Activated CD4-positive, alpha-beta T cell treated with anti-CD3 and anti-CD28 coated beads, Interleukin-2, amount 50 U/mL, for 48 hours (primary cell): Measurements from ENCODE around the gene SPPL3.
"Not testable (repeated sequence)": the region's sequence is repeated elsewhere in the genome, so short reads cannot be mapped to it uniquely, and the experiment has no call there.

Experiments
- DNase-seq, 2 experiments: peaks; one replicate each; pipeline ENCODE4 v3.0.0-alpha.2; 2020

SPPL3 gene

DNA sequence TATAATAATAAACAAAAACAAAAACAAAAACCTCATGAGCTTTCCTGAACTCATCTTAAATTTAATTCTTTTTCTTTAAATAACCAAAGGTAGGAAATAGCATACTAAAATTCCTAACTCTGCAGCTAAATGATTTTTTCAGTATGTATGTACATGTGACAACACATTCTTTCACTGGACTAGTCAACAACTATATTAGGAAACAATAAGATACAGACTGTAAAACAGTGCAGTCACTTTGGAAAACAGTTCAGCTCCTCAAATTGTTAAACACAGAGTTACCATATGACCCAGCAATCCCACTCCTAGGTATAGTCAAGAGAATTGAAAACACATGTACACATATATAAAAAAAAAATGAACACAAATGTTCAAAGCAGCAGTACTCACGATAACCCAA lies 64.7 kb downstream of the SPPL3 start:
- no peak for DNase-seq

- DNase-seq, result not testable (repeated sequence)
Observed at GRCh38 chr12:120838629-120839383, 65.4 kb downstream of the SPPL3 start.

DNA sequence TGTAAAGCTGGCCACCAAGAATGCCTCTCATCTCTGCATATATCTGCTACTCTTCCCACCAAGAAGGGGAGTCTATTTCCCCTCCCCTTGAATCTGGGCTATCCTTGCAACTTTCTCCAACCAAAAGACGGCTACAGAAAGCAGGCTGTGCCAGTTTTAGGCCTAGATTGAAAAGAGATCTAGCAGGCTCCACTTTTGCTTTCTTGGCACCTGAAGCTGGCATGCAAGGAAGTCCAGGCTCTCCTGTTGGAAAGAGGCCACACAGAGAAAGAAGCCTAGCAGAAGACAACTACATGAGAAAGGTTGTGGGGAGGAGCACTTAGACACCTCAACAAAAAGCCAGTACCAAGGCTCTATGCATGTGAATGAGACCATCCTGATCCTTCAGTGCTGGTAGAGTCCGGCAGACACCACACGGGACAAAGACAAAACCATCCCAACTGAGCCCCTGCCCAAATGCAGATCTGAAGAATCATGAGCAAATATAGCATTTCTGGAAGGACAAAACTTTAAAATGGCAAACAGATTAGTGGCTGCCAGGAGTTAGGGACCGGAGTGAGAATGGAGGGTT lies 68.0 kb downstream of the SPPL3 start:
- no peak for DNase-seq

- no peak for DNase-seq
Observed at GRCh38 chr12:120835657-120836056, 68.5 kb downstream of the SPPL3 start.

DNA sequence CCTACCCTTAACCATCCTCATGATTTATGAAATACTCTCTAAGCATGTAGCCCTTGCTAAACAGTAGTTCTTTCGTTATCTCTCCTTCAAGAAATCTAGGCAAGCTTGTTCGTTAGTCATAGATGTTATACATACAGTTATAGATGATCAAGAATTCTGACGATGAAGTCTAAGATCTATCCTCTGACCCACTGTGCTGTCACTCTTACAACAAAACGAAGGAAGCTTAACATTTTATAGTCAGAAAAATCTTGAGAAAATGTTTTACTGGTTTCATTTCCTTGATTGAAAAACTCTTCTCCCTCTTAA lies 68.9 kb downstream of the SPPL3 start:
- DNase-seq, result no peak

- no peak for DNase-seq
Observed at GRCh38 chr12:120834489-120835303, 69.5 kb downstream of the SPPL3 start.

DNA sequence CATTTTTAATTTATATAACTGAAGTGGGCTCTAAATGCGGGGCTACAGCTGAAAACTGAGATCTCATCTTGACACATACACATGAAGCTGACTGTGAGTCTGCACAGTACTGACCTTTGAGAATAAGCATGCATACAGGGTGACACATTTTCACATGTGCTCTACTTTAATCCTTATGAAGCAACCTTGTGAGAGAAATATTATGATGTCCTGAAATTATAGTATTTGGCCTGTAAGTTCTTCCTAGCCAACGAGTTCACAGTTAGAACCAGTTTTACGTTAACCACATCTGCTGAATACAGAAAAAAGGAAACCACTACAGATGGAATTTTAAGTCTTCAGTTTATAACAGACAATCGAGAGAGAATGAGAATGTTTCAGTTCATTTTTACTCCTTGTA lies 70.3 kb downstream of the SPPL3 start:
- no peak for DNase-seq

GRCh38 chr12:120832737-120833136 lies 71.4 kb downstream of the SPPL3 start:
- no peak for DNase-seq

DNA sequence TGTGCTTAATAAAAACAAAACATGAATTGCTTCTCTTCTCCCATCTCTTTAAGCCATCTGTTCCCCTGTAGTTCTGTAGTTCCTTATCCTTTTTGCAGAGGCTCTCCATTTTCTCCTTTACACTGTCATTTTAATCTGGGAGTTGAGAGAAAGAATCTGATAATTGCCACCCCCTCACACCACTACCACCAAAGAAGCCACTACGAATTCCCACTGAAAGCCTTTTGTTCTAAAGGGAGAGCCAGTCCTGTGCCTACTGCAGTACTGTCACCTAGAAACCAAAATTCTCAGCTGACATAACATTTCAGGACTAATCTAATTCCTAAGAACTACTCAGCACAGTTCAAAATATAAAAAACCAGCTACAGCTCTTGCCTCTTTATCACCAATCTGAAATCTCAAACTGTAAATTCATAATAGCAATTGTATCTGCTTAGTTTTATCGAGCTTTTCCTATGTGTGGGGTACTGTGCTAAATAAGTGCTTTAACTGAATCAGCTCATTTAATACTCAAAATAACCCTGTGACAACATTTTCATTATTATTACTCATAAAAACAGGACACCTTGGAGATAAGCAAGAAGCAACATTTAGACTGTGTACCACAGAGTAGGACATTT lies 72.4 kb downstream of the SPPL3 start:
- DNase-seq, result no peak

GRCh38 chr12:120830966-120831365 lies 73.2 kb downstream of the SPPL3 start:
- DNase-seq, result no peak

GRCh38 chr12:120830052-120830940 lies 73.9 kb downstream of the SPPL3 start:
- no peak for DNase-seq

DNA sequence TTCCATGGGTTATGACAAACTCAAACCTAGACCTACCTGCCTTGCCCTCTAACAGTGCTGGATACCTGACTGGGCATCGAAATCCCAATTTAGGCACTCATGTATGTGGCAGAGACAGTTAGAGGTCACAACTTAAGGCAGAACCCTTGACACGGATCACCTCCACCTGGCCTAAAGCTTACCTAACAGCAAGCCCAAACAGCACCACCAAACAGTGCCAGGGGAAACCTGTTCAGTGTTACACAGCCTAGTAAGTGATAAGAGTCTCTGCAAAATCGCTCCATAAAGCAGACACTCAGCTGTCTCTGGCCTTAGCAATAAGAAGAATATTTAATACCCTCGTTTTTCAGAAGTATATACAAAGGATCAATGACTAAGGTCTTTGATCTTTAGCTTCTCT lies 77.8 kb downstream of the SPPL3 start:
- no peak for DNase-seq

GRCh38 chr12:120825337-120825736 lies 78.8 kb downstream of the SPPL3 start:
- no peak for DNase-seq

- no peak for DNase-seq
Observed at GRCh38 chr12:120822832-120823503, 81.2 kb downstream of the SPPL3 start.

GRCh38 chr12:120821878-120822277 lies 82.3 kb downstream of the SPPL3 start:
- DNase-seq, result no peak

DNA sequence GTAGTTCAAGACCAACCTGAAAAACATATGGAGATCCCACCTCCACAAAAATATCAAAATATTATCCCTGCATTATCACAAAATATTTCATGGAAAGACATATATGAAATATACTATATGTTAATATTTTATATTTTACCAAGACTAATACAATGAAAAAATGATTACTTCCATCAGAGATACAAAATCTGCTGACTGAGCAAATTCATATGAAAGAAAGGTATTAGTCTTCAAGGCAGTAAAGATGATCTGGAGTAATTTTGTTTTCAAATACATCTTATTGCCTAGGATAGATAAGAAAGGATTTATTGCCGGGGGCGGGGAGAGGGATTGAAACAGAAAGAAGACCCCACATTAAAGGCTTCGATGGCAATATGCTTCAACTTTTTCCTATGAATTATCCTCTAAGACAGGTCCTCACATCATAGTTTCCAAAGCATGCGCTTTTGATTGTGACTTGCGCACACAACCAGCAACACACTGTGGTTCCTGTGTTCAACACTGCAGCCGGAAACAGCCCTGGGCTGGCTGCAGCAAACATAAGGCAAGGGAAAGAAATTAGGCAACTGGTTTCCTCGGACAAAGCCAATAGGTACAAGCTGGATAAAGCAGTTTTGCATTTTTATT lies 83.2 kb downstream of the SPPL3 start:
- DNase-seq, result peak; percentile 54 to 67

GRCh38 chr12:120818416-120818815 lies 85.7 kb downstream of the SPPL3 start:
- DNase-seq, result no peak

DNA sequence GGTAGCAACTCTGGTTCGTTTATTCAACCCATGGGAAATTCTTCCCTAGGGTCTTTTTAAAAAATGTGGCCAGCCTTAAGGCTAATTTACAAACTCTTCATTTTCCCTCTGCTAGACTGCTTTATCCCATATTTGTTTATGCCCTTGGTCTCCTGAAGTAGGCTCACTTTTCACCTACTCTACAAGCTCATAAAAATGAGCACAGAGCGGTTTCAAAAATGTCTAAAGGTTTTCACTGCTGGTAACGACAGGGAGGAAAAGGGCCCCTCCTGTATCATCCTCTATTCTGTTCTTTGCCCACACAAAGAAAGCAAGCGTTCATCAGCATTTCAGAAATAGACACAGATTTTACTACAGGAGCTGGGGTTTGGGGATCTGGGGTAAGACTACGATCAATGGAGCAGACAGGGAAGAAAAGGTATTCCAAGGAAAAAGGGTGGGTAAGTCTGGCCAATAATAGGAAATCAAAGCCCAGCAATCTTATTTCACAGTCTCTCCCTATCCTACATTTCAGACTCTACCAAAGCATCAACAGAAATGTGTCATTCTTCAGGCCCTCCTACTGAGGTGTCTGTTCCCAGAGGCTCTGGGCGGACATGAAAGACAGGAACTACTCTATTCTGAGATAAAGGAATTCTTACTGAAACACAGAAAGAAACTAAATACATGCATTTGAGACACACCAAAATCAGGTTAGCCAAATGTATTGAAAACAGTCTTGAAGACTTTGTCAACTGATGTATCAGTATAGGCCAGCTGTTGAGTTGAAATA lies 86.4 kb downstream of the SPPL3 start:
- no peak for DNase-seq

- DNase-seq, result no peak
Observed at GRCh38 chr12:120816363-120816762, 87.8 kb downstream of the SPPL3 start.

- no peak for DNase-seq
Observed at GRCh38 chr12:120814903-120815429, 89.2 kb downstream of the SPPL3 start.
